HG02840 (cell line): ENCODE results near the gene ATAD3C.
"Not testable (repeated sequence)": the region's sequence is repeated elsewhere in the genome, so short reads cannot be mapped to it uniquely, and the experiment has no call there.

Experiments used
- ATAC-seq: cut with Tn5 transposase; IDR thresholded peaks from one replicate; pipeline ENCODE4 v1.9.1; 2021; ENCODE audit warnings: mild to moderate bottlenecking, moderate library complexity, moderate number of reproducible peaks; ENCODE audit not compliant: unreplicated experiment, low FRiP score

Gene ATAD3C

GRCh38 chr1:1440262-1441001, 9.1 kb upstream of the ATAD3C start:
- no peak for ATAC-seq

GRCh38 chr1:1441002-1441888, 8.2 kb upstream of the ATAD3C start:
- ATAC-seq: no peak

- no peak for ATAC-seq
Observed at GRCh38 chr1:1442069-1442770, 7.3 kb upstream of the ATAD3C start.

- ATAC-seq: not testable (repeated sequence)
Observed at GRCh38 chr1:1446631-1447030, 2.9 kb upstream of the ATAD3C start.

GRCh38 chr1:1450616-1451015, 1.1 kb downstream of the ATAD3C start:
- ATAC-seq: not testable (repeated sequence)

GRCh38 chr1:1451696-1452364, 2.3 kb downstream of the ATAD3C start:
- ATAC-seq: no peak

GRCh38 chr1:1452365-1452739, 2.9 kb downstream of the ATAD3C start:
- not testable (repeated sequence) for ATAC-seq

- no peak for ATAC-seq
Observed at GRCh38 chr1:1452882-1453281, 3.4 kb downstream of the ATAD3C start.

- not testable (repeated sequence) for ATAC-seq
Observed at GRCh38 chr1:1454286-1455056, 5.0 kb downstream of the ATAD3C start.

GRCh38 chr1:1455366-1455884, 5.9 kb downstream of the ATAD3C start:
- ATAC-seq: no peak

GRCh38 chr1:1455934-1456333, 6.4 kb downstream of the ATAD3C start:
- ATAC-seq: not testable (repeated sequence)

- ATAC-seq: not testable (repeated sequence)
Observed at GRCh38 chr1:1456683-1457255, 7.3 kb downstream of the ATAD3C start.

GRCh38 chr1:1459156-1459555, 9.7 kb downstream of the ATAD3C start:
- ATAC-seq: not testable (repeated sequence)

GRCh38 chr1:1459711-1460110, 10.2 kb downstream of the ATAD3C start:
- not testable (repeated sequence) for ATAC-seq

GRCh38 chr1:1460540-1461130, 11.1 kb downstream of the ATAD3C start:
- no peak for ATAC-seq

- no peak for ATAC-seq
Observed at GRCh38 chr1:1461721-1462317, 12.3 kb downstream of the ATAD3C start.

- no peak for ATAC-seq
Observed at GRCh38 chr1:1462318-1462966, 13.0 kb downstream of the ATAD3C start.

- ATAC-seq: no peak
Observed at GRCh38 chr1:1463312-1463711, 13.8 kb downstream of the ATAD3C start.
